D721Med (cell line): ENCODE data around the gene PRKCA.

Source experiments
- DNase-seq: peaks from one replicate; pipeline ENCODE4 v3.0.0; 2011; ENCODE audit warnings: low spot score; ENCODE audit not compliant: insufficient read length
- FAIRE-seq: peaks from 2 replicates; lab custom pipeline; 2011; peaks lifted over from hg19 to GRCh38; lab: Jason Lieb, UNC
- CTCF ChIP-seq: IDR thresholded peaks from 2 replicates; pipeline ENCODE4 v1.5.1; 2012; ENCODE audit warnings: mild to moderate bottlenecking, control low read depth; ENCODE audit not compliant: insufficient read depth; ENCODE audit errors: missing control alignments

PRKCA gene

GRCh38 chr17:66678827-66679226, 376.4 kb downstream of the PRKCA start:
- DNase-seq (no peak), FAIRE-seq (no peak)
- TF ChIP-seq CTCF, result no peak

- FAIRE-seq (no peak), DNase-seq (no peak)
- no peak for TF ChIP-seq CTCF
Observed at GRCh38 chr17:66679631-66680517, 377.5 kb downstream of the PRKCA start.

GRCh38 chr17:66682283-66682682, 379.9 kb downstream of the PRKCA start:
- FAIRE-seq, result no peak
- no peak for DNase-seq
- TF ChIP-seq CTCF, result no peak

- DNase-seq, result no peak
- FAIRE-seq, result no peak
- no peak for TF ChIP-seq CTCF
Observed at GRCh38 chr17:66684261-66684660, 381.8 kb downstream of the PRKCA start.

DNA sequence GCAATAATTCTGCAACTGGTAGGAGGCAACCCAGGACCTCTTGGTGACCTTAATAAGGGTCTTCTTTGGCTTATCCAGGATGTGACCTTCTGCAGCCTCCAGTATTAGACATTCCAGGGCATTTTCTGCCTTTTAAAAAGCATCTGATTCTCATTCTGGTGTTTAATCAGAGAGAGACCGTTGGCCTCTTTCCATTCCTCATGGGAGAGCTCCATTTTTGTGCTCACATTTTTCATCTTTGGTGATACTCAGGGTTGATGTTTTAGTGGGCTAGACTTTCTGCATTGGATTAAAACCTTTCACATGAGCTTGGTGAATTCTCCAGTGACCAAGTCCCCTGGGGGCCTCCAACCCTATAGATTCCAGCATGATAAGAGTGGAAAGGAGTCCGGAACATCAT, 382.3 kb downstream of the PRKCA start:
- no peak for FAIRE-seq
- DNase-seq, result no peak
- TF ChIP-seq CTCF, result no peak

DNA sequence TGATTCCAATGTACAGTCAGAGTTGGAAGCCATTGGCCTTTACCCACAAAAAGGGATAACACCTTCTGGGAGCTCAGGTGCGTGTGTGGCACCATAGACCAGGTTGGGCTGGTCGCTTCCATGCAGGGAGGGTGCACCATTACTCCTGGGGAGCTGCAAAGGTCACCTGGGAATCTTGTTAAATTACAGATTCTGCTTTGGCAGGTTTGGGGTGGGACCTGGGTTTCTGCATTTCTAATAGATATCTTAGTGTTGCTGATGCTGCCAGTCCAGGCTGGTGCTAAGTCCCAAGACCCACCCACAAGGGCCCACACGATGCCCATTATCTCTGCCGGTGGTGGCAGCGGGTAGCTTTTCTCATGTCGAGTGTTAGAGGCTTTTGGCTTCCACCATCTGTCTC, 384.2 kb downstream of the PRKCA start:
- no peak for TF ChIP-seq CTCF
- FAIRE-seq (no peak), DNase-seq (no peak)

DNA sequence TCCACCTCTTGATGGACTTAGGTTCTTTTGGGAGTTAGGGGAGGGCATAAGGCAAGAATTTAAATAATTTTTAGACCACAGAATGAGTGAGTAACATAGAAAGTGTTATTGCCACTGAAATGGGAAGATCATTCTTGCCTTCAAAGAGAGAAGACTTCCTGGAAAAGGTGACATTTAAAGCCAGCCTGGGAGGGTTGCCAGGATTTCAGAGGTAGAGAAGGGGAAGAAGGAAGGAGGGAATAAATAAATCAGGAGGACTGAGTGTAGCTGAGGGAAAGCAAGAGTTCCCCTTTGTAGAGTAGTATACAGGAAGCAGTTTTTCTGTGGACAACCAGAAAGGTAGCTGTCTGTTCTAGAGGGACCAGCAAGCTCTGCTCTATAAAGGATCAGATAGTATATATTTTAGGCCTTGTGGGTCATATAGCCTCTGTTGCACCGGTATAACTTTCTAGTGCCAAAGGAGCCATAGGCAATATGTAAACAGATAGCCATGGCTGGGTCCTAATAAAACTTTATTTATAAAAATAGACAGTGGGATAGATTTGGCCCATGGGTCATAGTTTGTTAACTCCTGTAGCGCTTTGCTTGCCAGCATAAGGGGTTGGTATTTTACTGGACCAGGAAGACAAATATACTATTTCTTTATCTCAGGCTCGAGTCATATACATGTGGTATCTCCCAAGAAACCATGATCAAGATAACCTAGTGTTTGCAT, 385.3 kb downstream of the PRKCA start:
- no peak for TF ChIP-seq CTCF
- FAIRE-seq (no peak), DNase-seq (no peak)
